RWPE1 (cell line): ENCODE results near the gene OVCH1.

Source experiments
- CTCF ChIA-PET: fragments of 350-600 bp; sonication (Branson Sonifier 250); formaldehyde crosslinking; extraction: SDS; loops from one replicate; lab custom pipeline; 2021; lab: Yijun Ruan, JAX
- POLR2A ChIA-PET: fragments of 400-600 bp; formaldehyde crosslinking; extraction: SDS; loops from one replicate; lab custom pipeline; 2020; ENCODE audit warnings: antibody characterized with exemption; ENCODE audit not compliant: low non-redundant PET; lab: Yijun Ruan, JAX
- DNase-seq: peaks from one replicate; pipeline ENCODE4 v3.0.0; 2012; ENCODE audit warnings: low spot score
- H3K27ac ChIP-seq: fragments of 450-650 bp; 2 replicates; pipeline ENCODE4 v1.5.1; 2017
- CTCF ChIP-seq: fragments of 450-650 bp; conservative IDR thresholded peaks from 2 replicates; pipeline ENCODE4 v1.5.1; 2017; ENCODE audit warnings: low read depth, mild to moderate bottlenecking

Gene OVCH1

DNA sequence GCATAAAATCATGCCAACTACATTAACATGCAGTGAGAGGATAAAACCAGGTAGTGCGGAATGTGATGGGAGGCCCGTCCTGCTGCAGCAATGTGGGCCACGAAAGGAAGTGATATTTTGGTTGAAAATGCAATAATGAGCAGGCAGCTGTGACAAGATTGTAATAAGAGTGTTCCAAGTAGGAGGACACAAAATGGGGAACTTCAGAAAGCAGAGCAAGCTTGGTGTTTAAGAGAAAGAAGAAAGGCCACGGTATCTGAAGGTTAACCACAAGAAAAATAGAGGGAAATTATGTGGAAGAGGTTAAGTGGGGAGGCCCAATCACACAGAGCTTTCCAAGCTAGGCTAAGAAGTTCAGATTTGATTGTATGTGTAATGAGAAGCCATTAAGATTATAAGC, 34.3 kb downstream of the OVCH1 start:
- DNase-seq = no peak
- ChIA-PET CTCF (no interaction called here), POLR2A (no interaction called here)
- TF ChIP-seq CTCF = no peak
- H3K27ac ChIP-seq = no peak overlapping the region

DNA sequence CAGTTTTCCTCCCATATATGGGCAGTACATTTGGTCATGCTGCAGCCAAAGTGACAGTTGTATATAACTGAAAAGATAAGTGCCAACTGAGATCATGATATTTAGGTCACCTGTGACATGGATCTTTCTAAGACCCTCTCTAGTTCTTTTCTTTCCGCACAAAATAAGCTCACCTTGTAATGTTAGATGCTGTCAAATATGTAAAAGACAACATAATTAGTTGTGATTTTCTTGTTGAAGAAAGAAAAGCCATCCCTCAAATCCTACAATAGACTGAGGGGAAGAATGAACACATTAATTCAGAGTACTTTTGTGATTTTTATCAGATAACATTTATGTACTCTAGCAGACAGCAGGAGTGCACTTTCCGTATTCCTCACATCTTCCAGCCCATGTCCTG, 37.4 kb downstream of the OVCH1 start:
- TF ChIP-seq CTCF = no peak
- ChIA-PET POLR2A (no interaction called here), CTCF (no interaction called here)
- no peak overlapping the region for H3K27ac ChIP-seq
- DNase-seq = no peak

DNA sequence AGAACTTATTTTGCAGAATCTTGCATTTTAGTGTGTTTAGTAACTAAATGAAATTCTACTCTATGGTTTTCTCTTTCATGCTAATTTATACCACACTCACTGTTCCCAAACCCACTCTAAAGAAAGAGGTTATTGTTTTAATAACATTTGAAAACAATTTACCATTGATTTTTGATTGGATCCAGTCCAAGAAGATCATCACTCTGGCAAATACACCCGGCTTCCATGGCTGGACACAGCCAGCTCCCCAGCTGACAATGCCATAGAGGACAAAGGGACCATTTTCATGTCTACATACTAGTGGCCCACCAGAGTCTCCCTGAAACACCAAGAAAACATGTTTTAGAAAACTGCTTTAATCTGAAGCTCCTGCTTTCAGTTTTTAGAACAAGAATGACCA, 42.4 kb downstream of the OVCH1 start:
- ChIA-PET CTCF (no interaction called here), POLR2A (no interaction called here)
- DNase-seq = no peak
- no peak overlapping the region for H3K27ac ChIP-seq
- TF ChIP-seq CTCF = no peak

- CTCF ChIA-PET = no interaction called here
- no peak for TF ChIP-seq CTCF
- POLR2A ChIA-PET = no interaction called here
- H3K27ac ChIP-seq = no peak overlapping the region
- DNase-seq = no peak
Observed at GRCh38 chr12:29451888-29452287, 45.6 kb downstream of the OVCH1 start.

DNA sequence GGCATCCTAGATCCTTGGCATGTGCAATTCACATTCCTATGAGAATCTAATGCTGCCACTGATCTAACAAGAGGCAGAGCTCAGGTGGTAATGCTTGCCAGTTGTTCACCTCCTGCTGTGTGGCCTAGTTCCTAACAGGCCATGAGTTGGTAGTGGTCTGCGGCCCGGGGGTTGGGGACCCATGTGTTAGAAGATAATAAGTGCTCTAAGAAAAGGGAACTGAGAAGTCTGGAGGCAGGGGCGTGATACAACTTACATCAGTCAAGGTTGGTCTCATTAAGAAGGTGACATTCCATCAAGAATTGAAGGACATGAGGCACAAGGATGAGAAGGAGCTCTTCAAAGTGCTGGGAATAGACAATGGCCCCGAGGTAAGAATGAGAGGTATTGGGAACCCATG, 49.3 kb downstream of the OVCH1 start:
- no peak overlapping the region for H3K27ac ChIP-seq
- POLR2A ChIA-PET = no interaction called here
- no peak for TF ChIP-seq CTCF
- DNase-seq = no peak
- CTCF ChIA-PET = no interaction called here

DNA sequence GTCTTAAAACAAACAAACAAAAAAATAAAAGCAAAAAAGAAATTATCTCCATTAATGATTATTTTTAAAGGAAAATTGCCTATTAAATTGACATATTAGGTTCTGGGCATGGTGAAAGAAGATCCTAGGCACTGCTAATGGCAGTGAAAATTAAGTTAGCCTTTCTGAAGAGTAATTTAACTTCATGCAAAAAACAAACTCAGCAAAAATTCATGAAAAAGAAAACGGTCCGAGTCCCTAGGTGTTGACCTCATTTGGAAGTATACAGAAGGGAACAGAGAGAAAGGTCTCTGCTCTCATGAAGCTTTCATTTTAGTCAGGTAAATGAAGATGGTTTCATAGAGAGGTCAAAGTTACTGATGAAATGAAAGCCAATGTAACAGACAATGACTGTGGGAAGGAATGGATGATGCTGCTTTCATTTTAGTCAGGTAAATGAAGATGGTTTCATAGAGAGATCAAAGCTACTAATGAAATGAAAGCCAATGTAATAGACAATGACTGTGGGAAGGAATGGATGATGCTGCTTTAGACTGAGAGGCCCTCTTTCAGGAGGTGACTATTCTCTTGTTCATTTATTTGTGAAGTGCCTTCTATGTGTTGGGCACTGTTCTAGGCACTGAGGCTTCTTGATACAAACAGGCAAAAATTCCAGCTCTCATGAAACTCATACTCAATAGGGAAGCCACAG, 50.1 kb downstream of the OVCH1 start:
- no peak for DNase-seq
- ChIA-PET CTCF (interaction anchor here (0.9 kb wide), 1 partner anchor 12 kb away, joined by 3 read pairs; no protein-coding TSS in a partner anchor), POLR2A (no interaction called here)
- no peak for TF ChIP-seq CTCF
- H3K27ac ChIP-seq = no peak overlapping the region
